HepG2 (cell line): ENCODE results near the gene MRPL42. TPM values are rescaled to one million over a fixed set of nuclear protein-coding genes. Genes with fewer than 3 reads are reported as not detected.
A peak's percentile ranks its signal among the peaks of the same experiment; 100 is the strongest.

ENCODE experiments used
- CREBL2 ChIP-seq: sonication (generic); formaldehyde crosslinking; IDR thresholded peaks from 2 replicates; pipeline ENCODE4 v1.8.1; 2023; ENCODE audit warnings: missing genetic modification reagents, mild to moderate bottlenecking, borderline replicate concordance
- FIP1L1 ChIP-seq: fragments of 200-400 bp; formaldehyde crosslinking; IDR thresholded peaks from 2 replicates; pipeline ENCODE4 v1.6.1; 2018; ENCODE audit warnings: low read depth, mild to moderate bottlenecking, low read length, moderate library complexity, borderline replicate concordance; ENCODE audit not compliant: insufficient read depth
- HMGXB3 ChIP-seq: sonication (generic); formaldehyde crosslinking; IDR thresholded peaks from 2 replicates; pipeline ENCODE4 v1.4.0; 2020; ENCODE audit warnings: missing genetic modification reagents, borderline replicate concordance
- MYNN ChIP-seq: sonication (generic); formaldehyde crosslinking; IDR thresholded peaks from 2 replicates; pipeline ENCODE4 v1.4.0; 2020; ENCODE audit warnings: mild to moderate bottlenecking, low read depth, missing genetic modification reagents
- POGK ChIP-seq: sonication (generic); formaldehyde crosslinking; conservative IDR thresholded peaks from 2 replicates; pipeline ENCODE4 v1.8.0; 2022; ENCODE audit warnings: mild to moderate bottlenecking, moderate library complexity, missing genetic modification reagents
- RXRA ChIP-seq: sonication (generic); formaldehyde crosslinking; IDR thresholded peaks from 2 replicates; pipeline ENCODE4 v1.5.1; 2020; ENCODE audit warnings: missing genetic modification reagents
- SIX1 ChIP-seq: sonication (generic); formaldehyde crosslinking; IDR thresholded peaks from 2 replicates; pipeline ENCODE4 v1.4.0; 2020; ENCODE audit warnings: missing genetic modification reagents, borderline replicate concordance
- SRSF1 ChIP-seq: fragments of 200-400 bp; formaldehyde crosslinking; optimal IDR thresholded peaks from 2 replicates; pipeline ENCODE3; 2017; ENCODE audit warnings: mild to moderate bottlenecking, low read depth, low read length, moderate library complexity
- TEF ChIP-seq: sonication (generic); formaldehyde crosslinking; IDR thresholded peaks from 2 replicates; pipeline ENCODE4 v1.5.0; 2020; ENCODE audit warnings: missing genetic modification reagents
- ZIK1 ChIP-seq: sonication (generic); formaldehyde crosslinking; IDR thresholded peaks from 2 replicates; pipeline ENCODE4 v1.5.0; 2020; ENCODE audit warnings: mild to moderate bottlenecking, low read depth, missing genetic modification reagents, borderline replicate concordance
- ZSCAN12 ChIP-seq: sonication (generic); formaldehyde crosslinking; IDR thresholded peaks from 2 replicates; pipeline ENCODE4 v1.9.0; 2021; ENCODE audit warnings: mild to moderate bottlenecking, missing genetic modification reagents
- polyA plus RNA-seq, 8 experiments: library from polyadenylated mRNA; depleted of rRNA in 3 of 8; stranded (reverse) in 7 of 8; unstranded in 1 of 8; fragments of >200 nt; fragmentation: Illumina TruSeq in 4 of 8; extraction: Trizol in 4 of 8; gene quantifications; 2 replicates each; pipeline versions ENCODE4 v1.2.1 to v1.2.3, GENCODE V29; 2011 to 2016; ENCODE audit warnings: low read depth in 4 of 8, missing spikeins in 1 of 8, mixed read lengths in 1 of 8; ENCODE audit not compliant: insufficient read depth in 1 of 8
- total RNA-seq, 5 experiments: library from RNA; depleted of rRNA; stranded (reverse); fragments of >200 nt; fragmentation: Illumina TruSeq; extraction: Trizol; gene quantifications; 2 replicates each; pipeline ENCODE4 v1.2.3, GENCODE V29; 2016; ENCODE audit warnings: low read depth in 1 of 5

Gene MRPL42
- total and polyA plus RNA-seq, 2 of the 13 experiments (the other 11 are each of a cell fraction or from before 2014, with no cell fraction given): 93.3 to 148 TPM

GRCh38 chr12:93467351-93468007, at the start of gene MRPL42 (continued):
- TF ChIP-seq FIP1L1: 0 out of 2 replicates have a peak, but pooled peaks have one; percentile 45
- TF ChIP-seq CREBL2 (CRISPR knock-in tag): no peak; the same call in 1 of the 2 replicates
- TF ChIP-seq SIX1 (CRISPR knock-in tag): no peak
- no peak; the same call in 1 of the 2 replicates for TF ChIP-seq MYNN (CRISPR knock-in tag)
- peak; percentile 50; the same call in 1 of the 2 replicates for TF ChIP-seq RXRA (CRISPR knock-in tag)
- TF ChIP-seq ZIK1 (CRISPR knock-in tag): peak; percentile 88
- peak; percentile 55 for TF ChIP-seq SRSF1
- peak; percentile 48; the same call in 1 of the 2 replicates for TF ChIP-seq HMGXB3 (CRISPR knock-in tag)
- TF ChIP-seq TEF (CRISPR knock-in tag): no peak
- peak; percentile 46; the same call in 1 of the 2 replicates for TF ChIP-seq POGK (CRISPR knock-in tag)
- no peak for TF ChIP-seq ZSCAN12 (CRISPR knock-in tag)
